HG02840 (cell line): Measurements from ENCODE around the gene PSMD2.
A peak's percentile ranks its signal among the peaks of the same experiment; 100 is the strongest.

Source experiments
- ATAC-seq: cut with Tn5 transposase; IDR thresholded peaks from one replicate; pipeline ENCODE4 v1.9.1; 2021; ENCODE audit warnings: mild to moderate bottlenecking, moderate library complexity, moderate number of reproducible peaks; ENCODE audit not compliant: unreplicated experiment, low FRiP score

Gene PSMD2

GRCh38 chr3:184277366-184277765 is 21.7 kb upstream of the PSMD2 start:
- ATAC-seq: no peak

GRCh38 chr3:184282941-184283340 is 16.1 kb upstream of the PSMD2 start:
- ATAC-seq: no peak

- ATAC-seq: no peak
Observed at GRCh38 chr3:184283681-184284080, 15.4 kb upstream of the PSMD2 start.

GRCh38 chr3:184284696-184285095 is 14.3 kb upstream of the PSMD2 start:
- no peak for ATAC-seq

GRCh38 chr3:184289426-184289938 is 9.6 kb upstream of the PSMD2 start:
- no peak for ATAC-seq

- ATAC-seq: no peak
Observed at GRCh38 chr3:184290331-184290730, 8.7 kb upstream of the PSMD2 start.

- no peak for ATAC-seq
Observed at GRCh38 chr3:184291044-184291737, 7.8 kb upstream of the PSMD2 start.

- no peak for ATAC-seq
Observed at GRCh38 chr3:184291738-184292445, 7.1 kb upstream of the PSMD2 start.

GRCh38 chr3:184295771-184296170 is 3.3 kb upstream of the PSMD2 start:
- no peak for ATAC-seq

GRCh38 chr3:184296616-184297015 is 2.4 kb upstream of the PSMD2 start:
- no peak for ATAC-seq

GRCh38 chr3:184299488-184300377 is 692 bp downstream of the PSMD2 start:
- ATAC-seq: no peak

- no peak for ATAC-seq
Observed at GRCh38 chr3:184300378-184300720, 1.3 kb downstream of the PSMD2 start.

- ATAC-seq: no peak
Observed at GRCh38 chr3:184305577-184305976, 6.5 kb downstream of the PSMD2 start.

GRCh38 chr3:184306341-184306972 is 7.4 kb downstream of the PSMD2 start:
- ATAC-seq: no peak

GRCh38 chr3:184307915-184308314 is 8.9 kb downstream of the PSMD2 start:
- ATAC-seq: no peak

GRCh38 chr3:184308744-184309143 is 9.7 kb downstream of the PSMD2 start:
- no peak for ATAC-seq

GRCh38 chr3:184311633-184312032 is 12.6 kb downstream of the PSMD2 start:
- no peak for ATAC-seq

- ATAC-seq: peak; percentile 89
Observed at GRCh38 chr3:184314363-184314699, 15.3 kb downstream of the PSMD2 start, which contains the start of gene EIF4G1. TSS of gene EIF4G1 (plus strand) at chr3:184314606. CDS start at chr3:184315797, 1,191 bp downstream.

- peak; percentile 30 for ATAC-seq
Observed at GRCh38 chr3:184314700-184315542, 15.9 kb downstream of the PSMD2 start.

GRCh38 chr3:184315543-184315867 is 16.5 kb downstream of the PSMD2 start:
- ATAC-seq: no peak
